Neural progenitor cell (in vitro differentiated cells): Measurements from ENCODE around the gene CLDN22. TPM values are rescaled to one million over a fixed set of nuclear protein-coding genes. Genes with fewer than 3 reads are reported as not detected.
A peak's percentile ranks its signal among the peaks of the same experiment; 100 is the strongest.

ENCODE experiments used
- DNase-seq: peaks from one replicate; pipeline ENCODE4 v3.0.0-alpha.2; 2016; ENCODE audit warnings: low spot score
- H2AFZ ChIP-seq: fragments of 200-600 bp; sonication (generic); replicated peaks from 2 replicates; pipeline ENCODE4 v1.6.1; 2016; ENCODE audit warnings: antibody characterized with exemption
- H3F3A ChIP-seq: fragments of 200-600 bp; sonication (generic); 2 replicates; pipeline ENCODE4 v1.6.1; 2016; ENCODE audit warnings: antibody characterized with exemption, low read depth
- H3K27ac ChIP-seq: fragments of 200-600 bp; sonication (generic); 2 replicates; pipeline ENCODE4 v1.5.1; 2016; ENCODE audit warnings: mild to moderate bottlenecking
- H3K27me3 ChIP-seq: fragments of 200-600 bp; sonication (generic); 2 replicates; pipeline ENCODE4 v1.6.1; 2016; ENCODE audit warnings: mild to moderate bottlenecking, moderate library complexity
- H3K36me3 ChIP-seq: fragments of 200-600 bp; sonication (generic); 2 replicates; pipeline ENCODE4 v1.5.1; 2016
- H3K4me1 ChIP-seq: fragments of 200-600 bp; sonication (generic); 2 replicates; pipeline ENCODE4 v1.6.1; 2016; ENCODE audit warnings: mixed run types
- H3K4me2 ChIP-seq: fragments of 200-600 bp; sonication (generic); 2 replicates; pipeline ENCODE4 v1.6.1; 2016
- H3K4me3 ChIP-seq: fragments of 200-600 bp; sonication (generic); 2 replicates; pipeline ENCODE4 v1.5.1; 2016
- H3K79me2 ChIP-seq: fragments of 200-600 bp; sonication (generic); 2 replicates; pipeline ENCODE4 v1.6.1; 2016; ENCODE audit warnings: low read depth
- H3K9ac ChIP-seq: fragments of 200-600 bp; sonication (generic); 2 replicates; pipeline ENCODE4 v1.6.1; 2016
- H3K9me3 ChIP-seq: fragments of 200-600 bp; sonication (generic); 2 replicates; pipeline ENCODE4 v1.5.1; 2016; ENCODE audit warnings: low read depth
- H4K20me1 ChIP-seq: fragments of 200-600 bp; sonication (generic); 2 replicates; pipeline ENCODE4 v1.6.1; 2016; ENCODE audit warnings: low read depth
- H3K27ac Mint-ChIP-seq: 3 replicates; pipeline ENCODE4 v1.8.0; 2021; ENCODE audit warnings: mixed read lengths
- H3K27me3 Mint-ChIP-seq: 2 replicates; pipeline ENCODE4 v1.8.0; 2022; ENCODE audit warnings: low read depth, mild to moderate bottlenecking, inconsistent platforms, moderate library complexity, mixed read lengths; ENCODE audit not compliant: insufficient read depth
- H3K36me3 Mint-ChIP-seq: 3 replicates; pipeline ENCODE4 v1.8.0; 2021; ENCODE audit warnings: mixed read lengths
- H3K4me1 Mint-ChIP-seq: 3 replicates; pipeline ENCODE4 v1.8.0; 2021; ENCODE audit warnings: mixed read lengths
- H3K4me3 Mint-ChIP-seq: 3 replicates; pipeline ENCODE4 v1.8.0; 2021; ENCODE audit warnings: mild to moderate bottlenecking, moderate library complexity, mixed read lengths
- H3K9me3 Mint-ChIP-seq: 3 replicates; pipeline ENCODE4 v1.8.0; 2020; ENCODE audit warnings: mixed read lengths
- CTCF ChIP-seq: fragments of 200-600 bp; sonication (generic); IDR thresholded peaks from 2 replicates; pipeline ENCODE4 v1.5.1; 2017; ENCODE audit warnings: antibody characterized with exemption, mild to moderate bottlenecking
- EZH2 ChIP-seq: fragments of 200-600 bp; sonication (generic); IDR thresholded peaks from 2 replicates; pipeline ENCODE4 v1.6.1; 2017; ENCODE audit warnings: antibody characterized with exemption, mild to moderate bottlenecking, moderate library complexity
- EZH2phosphoT487 ChIP-seq: fragments of 200-600 bp; sonication (generic); IDR thresholded peaks from 2 replicates; pipeline ENCODE4 v1.6.1; 2017; ENCODE audit warnings: antibody characterized with exemption
- total RNA-seq: library from RNA; depleted of rRNA; stranded (reverse); fragments of >200 nt; gene quantifications from 2 replicates; pipeline ENCODE4 v1.2.3, GENCODE V29; 2015; ENCODE audit warnings: low replicate concordance

Gene CLDN22
- total RNA-seq, 1 donor from 2014 or later, result not detected

- Mint-ChIP-seq H3K9me3 (peaks cover 8% of the 10 kb centered on the region), H3K27me3 (peaks cover 13% of the 10 kb centered on the region), H3K4me3 (no peak overlapping the region), H3K4me1 (peaks cover 22% of the 10 kb centered on the region), H3K27ac (peak overlapping the region; percentile 25), H3K36me3 (no peaks in the 10 kb centered on the region)
- H3K27ac ChIP-seq, result no peak overlapping the region
- DNase-seq, result no peak
- no peak overlapping the region for H2AFZ ChIP-seq
- H3K36me3 ChIP-seq, result no peaks in the 10 kb centered on the region
- H3K9ac ChIP-seq, result no peak overlapping the region
- H3K79me2 ChIP-seq, result no peaks in the 10 kb centered on the region
- H4K20me1 ChIP-seq, result no peaks in the 10 kb centered on the region
- no peaks in the 10 kb centered on the region for H3F3A ChIP-seq
- no peak overlapping the region for H3K4me3 ChIP-seq
- TF ChIP-seq CTCF (no peak), EZH2phosphoT487 (no peak), EZH2 (no peak)
- peaks cover 9% of the 10 kb centered on the region for H3K4me1 ChIP-seq
- H3K4me2 ChIP-seq, result no peak overlapping the region
- H3K9me3 ChIP-seq, result no peaks in the 10 kb centered on the region
- H3K27me3 ChIP-seq, result no peaks in the 10 kb centered on the region
These were observed 43.9 kb upstream of the CLDN22 start for GRCh38 chr4:183364025-183364424.

GRCh38 chr4:183362916-183363542, 43.0 kb upstream of the CLDN22 start:
- H3K9me3 Mint-ChIP-seq, result peaks cover 8% of the 10 kb centered on the region
- H3K27me3 ChIP-seq, result no peaks in the 10 kb centered on the region
- no peak overlapping the region for H3K4me3 ChIP-seq
- no peaks in the 10 kb centered on the region for H3K36me3 Mint-ChIP-seq
- peaks cover 27% of the 10 kb centered on the region for H3K4me1 Mint-ChIP-seq
- no peaks in the 10 kb centered on the region for H3F3A ChIP-seq
- H3K79me2 ChIP-seq, result no peaks in the 10 kb centered on the region
- H3K36me3 ChIP-seq, result no peaks in the 10 kb centered on the region
- no peak overlapping the region for H2AFZ ChIP-seq
- no peak for TF ChIP-seq EZH2phosphoT487
- TF ChIP-seq CTCF, result peak; percentile 36
- no peak for TF ChIP-seq EZH2
- no peak overlapping the region for H3K9ac ChIP-seq
- peaks cover 13% of the 10 kb centered on the region for H3K27me3 Mint-ChIP-seq
- no peaks in the 10 kb centered on the region for H4K20me1 ChIP-seq
- no peak overlapping the region for H3K27ac Mint-ChIP-seq
- no peaks in the 10 kb centered on the region for H3K9me3 ChIP-seq
- no peak overlapping the region for H3K4me2 ChIP-seq
- H3K27ac ChIP-seq, result no peak overlapping the region
- DNase-seq, result peak; percentile 35
- H3K4me1 ChIP-seq, result peaks cover 9% of the 10 kb centered on the region
- no peak overlapping the region for H3K4me3 Mint-ChIP-seq

- DNase-seq, result no peak
- no peak overlapping the region for H3K4me3 Mint-ChIP-seq
- Histone ChIP-seq H3K36me3 (no peaks in the 10 kb centered on the region), H3K4me3 (no peak overlapping the region), H3K9me3 (no peaks in the 10 kb centered on the region), H3K4me1 (peaks cover 9% of the 10 kb centered on the region), H4K20me1 (no peaks in the 10 kb centered on the region), H3K79me2 (no peaks in the 10 kb centered on the region), H2AFZ (no peak overlapping the region), H3K4me2 (no peak overlapping the region), H3F3A (no peaks in the 10 kb centered on the region), H3K9ac (no peak overlapping the region), H3K27me3 (no peaks in the 10 kb centered on the region), H3K27ac (no peak overlapping the region)
- peaks cover 27% of the 10 kb centered on the region for H3K4me1 Mint-ChIP-seq
- H3K36me3 Mint-ChIP-seq, result no peaks in the 10 kb centered on the region
- peaks cover 8% of the 10 kb centered on the region for H3K9me3 Mint-ChIP-seq
- no peak for TF ChIP-seq EZH2phosphoT487
- no peak for TF ChIP-seq EZH2
- no peak for TF ChIP-seq CTCF
- peaks cover 13% of the 10 kb centered on the region for H3K27me3 Mint-ChIP-seq
- H3K27ac Mint-ChIP-seq, result no peak overlapping the region
These were observed 42.0 kb upstream of the CLDN22 start for GRCh38 chr4:183362036-183362435.
